PC-3 (cell line): ENCODE results near the gene CTDNEP1. TPM values are rescaled to one million over a fixed set of nuclear protein-coding genes. Genes with fewer than 3 reads are reported as not detected.

Experiments
- ATAC-seq: fragments of 200-7000 bp; cut with Tn5 transposase; 2 replicates; pipeline ENCODE4 v1.9.1; 2020; ENCODE audit warnings: mild to moderate bottlenecking, moderate library complexity
- BruUV-seq: library from RNA; stranded (reverse); fragments of 400-500 nt; replicated peaks from 2 replicates; lab custom pipeline; 2021; lab: Mats Ljungman, UMichigan
- CTCF ChIA-PET: fragments of 300-600 bp; sonication (Branson Sonifier 250); formaldehyde crosslinking; loops from one replicate; lab custom pipeline; 2022; ENCODE audit warnings: antibody characterized with exemption; lab: Charles Lee
- POLR2A ChIA-PET: fragments of 300-600 bp; sonication (Branson Sonifier 250); formaldehyde crosslinking; loops from one replicate; lab custom pipeline; 2022; ENCODE audit warnings: antibody characterized with exemption; ENCODE audit not compliant: unreplicated experiment; lab: Charles Lee
- DNase-seq: peaks from one replicate; pipeline ENCODE4 v3.0.0-alpha.2; 2015
- H2AFZ ChIP-seq: fragments of 300-600 bp; sonication (generic); 2 replicates; pipeline ENCODE4 v1.6.0; 2016; ENCODE audit warnings: antibody characterized with exemption, low read length
- H3F3A ChIP-seq: fragments of 300-600 bp; sonication (generic); one replicate; pipeline ENCODE4 v1.6.0; 2017; ENCODE audit warnings: antibody characterized with exemption, low read length, control low read depth, mild to moderate bottlenecking; ENCODE audit not compliant: unreplicated experiment
- H3K27ac ChIP-seq: fragments of 300-600 bp; sonication (generic); 2 replicates; pipeline ENCODE4 v1.5.1; 2016; ENCODE audit warnings: mild to moderate bottlenecking, low read length
- H3K27me3 ChIP-seq: fragments of 300-600 bp; sonication (generic); 2 replicates; pipeline ENCODE4 v1.6.1; 2016; ENCODE audit warnings: low read length, mixed read lengths
- H3K36me3 ChIP-seq: fragments of 300-600 bp; sonication (generic); 2 replicates; pipeline ENCODE4 v1.6.1; 2016; ENCODE audit warnings: low read depth, mixed run types, low read length, mixed read lengths
- H3K4me1 ChIP-seq: fragments of 300-600 bp; sonication (generic); 2 replicates; pipeline ENCODE4 v1.5.1; 2016; ENCODE audit warnings: low read length; ENCODE audit not compliant: insufficient read depth
- H3K4me2 ChIP-seq: fragments of 300-600 bp; sonication (generic); 2 replicates; pipeline ENCODE4 v1.6.0; 2016; ENCODE audit warnings: low read length
- H3K4me3 ChIP-seq: fragments of 300-600 bp; sonication (generic); 2 replicates; pipeline ENCODE4 v1.5.1; 2016; ENCODE audit warnings: mild to moderate bottlenecking, low read length, mixed read lengths
- H3K79me2 ChIP-seq: fragments of 300-600 bp; sonication (generic); 2 replicates; pipeline ENCODE4 v1.6.1; 2017; ENCODE audit warnings: low read length, mixed read lengths
- H3K9ac ChIP-seq: fragments of 300-600 bp; sonication (generic); 2 replicates; pipeline ENCODE4 v1.6.0; 2016; ENCODE audit warnings: mild to moderate bottlenecking, low read length
- H3K9me2 ChIP-seq: fragments of 300-600 bp; sonication (generic); replicated peaks from 2 replicates; pipeline ENCODE4 v1.6.1; 2016; ENCODE audit warnings: mixed run types, low read length, mixed read lengths
- H3K9me3 ChIP-seq: fragments of 300-600 bp; sonication (generic); 2 replicates; pipeline ENCODE4 v1.6.1; 2016; ENCODE audit warnings: low read length, mixed read lengths
- H4K20me1 ChIP-seq: fragments of 300-600 bp; sonication (generic); 2 replicates; pipeline ENCODE4 v1.6.1; 2016; ENCODE audit warnings: low read length, mixed read lengths
- EZH2 ChIP-seq: fragments of 300-600 bp; sonication (generic); IDR thresholded peaks from one replicate; pipeline ENCODE4 v1.6.1; 2017; ENCODE audit warnings: antibody characterized with exemption, mild to moderate bottlenecking, low read length; ENCODE audit not compliant: unreplicated experiment
- EZH2phosphoT487 ChIP-seq: fragments of 300-600 bp; sonication (generic); IDR thresholded peaks from 2 replicates; pipeline ENCODE4 v1.6.1; 2018; ENCODE audit warnings: mild to moderate bottlenecking, antibody characterized with exemption, low read length, borderline replicate concordance
- intact Hi-C: fragments of 100-400 bp; cut with micrococcal nuclease; formaldehyde crosslinking; loops from 2 replicates; pipeline ENCODE4 v1.9.0; 2023
- total RNA-seq: library from RNA; depleted of rRNA; stranded (reverse); fragments of >200 nt; gene quantifications from 2 replicates; pipeline ENCODE4 v1.2.3, GENCODE V29; 2014
- TF ChIP-seq, protein P1 (sequence below): fragments of 300-600 bp; sonication (generic); conservative IDR thresholded peaks from 2 replicates; pipeline ENCODE4 v1.5.1; 2017; ENCODE audit warnings: antibody characterized with exemption, low read depth, mild to moderate bottlenecking, low read length

The CTDNEP1 gene
- total RNA-seq, 1 experiment from 2014 or later = 52.4 TPM

DNA sequence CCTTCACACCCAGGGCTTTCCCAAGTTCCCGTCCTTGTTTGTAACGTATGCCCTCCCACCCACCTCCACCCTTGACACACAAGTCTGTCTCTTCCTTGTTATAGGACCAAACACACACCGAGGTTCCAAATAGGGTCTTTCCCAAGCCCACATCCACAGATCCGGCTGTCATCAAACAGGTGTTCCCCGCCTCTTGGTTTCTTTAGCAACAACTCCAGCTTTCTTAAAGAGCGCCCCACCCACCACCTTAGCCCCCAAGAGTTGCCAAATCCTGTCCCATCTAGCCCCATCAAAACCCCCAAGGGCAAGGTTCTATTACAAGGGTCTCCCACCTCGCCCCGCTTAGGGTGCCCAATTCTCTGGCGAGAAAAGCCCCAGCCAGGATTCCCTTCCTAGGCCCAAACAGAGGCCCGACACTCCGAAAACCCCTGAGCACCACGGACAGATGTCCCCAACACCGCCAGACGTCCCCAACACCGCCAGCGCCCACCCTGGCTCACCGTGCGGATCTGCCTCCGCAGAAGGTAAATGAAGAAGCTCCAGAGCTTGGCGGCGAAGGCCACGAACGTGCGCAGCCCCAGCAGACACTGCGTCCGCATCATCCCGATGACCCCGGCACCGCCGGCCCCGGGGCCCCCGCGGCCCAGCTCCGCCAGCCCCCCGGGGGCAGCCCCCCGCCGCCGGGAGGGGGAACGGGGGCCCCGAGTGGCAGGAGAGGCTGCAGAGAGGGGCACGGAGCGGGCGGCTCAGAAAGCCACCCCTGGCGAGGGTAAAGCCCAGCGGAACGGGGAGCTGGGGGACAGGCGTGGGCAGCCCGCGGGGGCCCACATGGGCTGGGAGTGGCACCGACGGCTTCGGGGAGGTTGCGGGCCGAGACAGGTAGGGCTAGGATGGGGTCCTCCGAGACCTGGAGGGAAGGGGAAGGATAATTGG, 573 bp downstream of the CTDNEP1 start:
- Histone ChIP-seq H3K79me2 (peaks cover 77% of the 10 kb centered on the region), H3K9ac (peak overlapping the region; percentile 96), H3K27me3 (no peaks in the 10 kb centered on the region), H4K20me1 (0 out of 2 replicates have a peak, but pooled peaks cover 5% of the 10 kb centered on the region), H3K9me3 (no peaks in the 10 kb centered on the region), H3K9me2 (no peaks in the 10 kb centered on the region), H3K4me1 (peaks cover 21% of the 10 kb centered on the region), H2AFZ (no peak overlapping the region), H3K27ac (peak overlapping the region; percentile 96), H3K36me3 (peaks cover 9% of the 10 kb centered on the region; the same call in 1 of the 2 replicates), H3K4me3 (peak overlapping the region; percentile 92), H3K4me2 (peak overlapping the region; percentile 93), H3F3A (no peaks in the 10 kb centered on the region)
- CTCF ChIA-PET = no interaction called here
- intact Hi-C loops = no loop called here
- no peak for DNase-seq
- no TSS peak for BruUV-seq
- no peak; the same call in 1 of the 2 replicates for ATAC-seq
- POLR2A ChIA-PET = interaction anchor here (0.6 kb wide), 1 partner anchor 15 kb away, joined by 3 read pairs; no protein-coding TSS in a partner anchor
- TF ChIP-seq, protein P1, sequence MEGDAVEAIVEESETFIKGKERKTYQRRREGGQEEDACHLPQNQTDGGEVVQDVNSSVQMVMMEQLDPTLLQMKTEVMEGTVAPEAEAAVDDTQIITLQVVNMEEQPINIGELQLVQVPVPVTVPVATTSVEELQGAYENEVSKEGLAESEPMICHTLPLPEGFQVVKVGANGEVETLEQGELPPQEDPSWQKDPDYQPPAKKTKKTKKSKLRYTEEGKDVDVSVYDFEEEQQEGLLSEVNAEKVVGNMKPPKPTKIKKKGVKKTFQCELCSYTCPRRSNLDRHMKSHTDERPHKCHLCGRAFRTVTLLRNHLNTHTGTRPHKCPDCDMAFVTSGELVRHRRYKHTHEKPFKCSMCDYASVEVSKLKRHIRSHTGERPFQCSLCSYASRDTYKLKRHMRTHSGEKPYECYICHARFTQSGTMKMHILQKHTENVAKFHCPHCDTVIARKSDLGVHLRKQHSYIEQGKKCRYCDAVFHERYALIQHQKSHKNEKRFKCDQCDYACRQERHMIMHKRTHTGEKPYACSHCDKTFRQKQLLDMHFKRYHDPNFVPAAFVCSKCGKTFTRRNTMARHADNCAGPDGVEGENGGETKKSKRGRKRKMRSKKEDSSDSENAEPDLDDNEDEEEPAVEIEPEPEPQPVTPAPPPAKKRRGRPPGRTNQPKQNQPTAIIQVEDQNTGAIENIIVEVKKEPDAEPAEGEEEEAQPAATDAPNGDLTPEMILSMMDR = no peak
- TF ChIP-seq EZH2phosphoT487 (no peak), EZH2 (no peak)

- Histone ChIP-seq H3K4me3 (peak overlapping the region; percentile 92), H3K27me3 (no peaks in the 10 kb centered on the region), H3K36me3 (peaks cover 7% of the 10 kb centered on the region; the same call in 1 of the 2 replicates), H3K9me3 (no peaks in the 10 kb centered on the region), H3K27ac (no peak overlapping the region), H3K9me2 (no peaks in the 10 kb centered on the region), H3F3A (no peaks in the 10 kb centered on the region), H3K9ac (peak overlapping the region; percentile 96), H3K4me1 (peaks cover 21% of the 10 kb centered on the region), H3K79me2 (peaks cover 72% of the 10 kb centered on the region), H3K4me2 (peak overlapping the region; percentile 93), H4K20me1 (0 out of 2 replicates have a peak, but pooled peaks cover 5% of the 10 kb centered on the region), H2AFZ (no peak overlapping the region)
- no TSS peak for BruUV-seq
- no peak for DNase-seq
- no peak for TF ChIP-seq EZH2phosphoT487
- TF ChIP-seq, protein P1 = no peak
- no peak for TF ChIP-seq EZH2
- intact Hi-C loops = no loop called here
- ChIA-PET POLR2A (interaction anchor here (0.6 kb wide), 2 partner anchors 17 to 25 kb away, joined by 3 read pairs; no protein-coding TSS in a partner anchor), CTCF (no interaction called here)
- ATAC-seq = no peak
These were observed 1.7 kb downstream of the CTDNEP1 start for GRCh38 chr17:7249830-7250229.
